ENCODE data around the gene CCDC12. TPM values are rescaled to one million over a fixed set of nuclear protein-coding genes. Genes with fewer than 3 reads are reported as not detected.

CCDC12 gene
- total and polyA plus RNA-seq, 9 of the 15 experiments (the other 6 are each of a cell fraction or from before 2014, with no cell fraction given): 8.9 to 201 (median 86.9) TPM

DNA sequence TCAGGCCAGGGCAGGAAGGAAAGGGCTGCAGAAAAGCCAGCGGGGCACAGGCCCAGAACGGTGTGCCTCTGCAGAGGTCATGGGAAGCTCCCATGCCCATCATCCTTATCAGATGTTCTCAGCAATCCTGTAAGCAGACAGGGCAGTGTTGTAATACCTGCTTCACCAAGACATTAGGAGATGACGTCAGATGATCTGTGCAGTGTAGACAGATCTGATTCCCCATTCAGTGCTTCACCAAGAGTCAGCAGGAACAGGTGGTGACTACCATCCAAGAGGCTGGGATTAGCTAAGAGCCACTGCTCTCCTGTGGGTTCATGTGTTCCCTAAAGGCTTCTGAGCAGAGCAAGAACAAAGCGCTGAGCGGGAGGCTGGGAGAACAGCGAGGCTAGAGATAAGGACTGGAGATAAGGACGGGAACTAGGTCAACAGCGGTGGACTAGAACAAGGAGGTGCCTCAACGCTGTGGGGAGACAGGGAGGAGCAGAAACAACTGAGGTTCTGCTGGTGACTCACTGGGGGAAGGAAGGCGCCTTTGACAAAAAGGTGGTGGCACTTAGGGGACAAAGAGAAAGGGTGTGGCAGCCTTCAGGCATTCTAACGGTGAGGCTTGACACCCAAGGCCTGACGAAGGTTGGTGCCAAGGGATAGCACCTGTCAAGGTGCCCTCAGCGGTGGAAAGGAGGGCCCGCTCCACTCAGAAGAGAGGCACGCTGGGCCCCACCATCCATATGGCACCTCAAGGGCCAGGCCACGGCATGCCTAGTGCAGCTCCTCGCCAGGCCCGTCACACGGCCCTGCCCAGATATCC, 28.4 kb downstream of the CCDC12 start (continued):
- TF ChIP-seq, protein P1, sequence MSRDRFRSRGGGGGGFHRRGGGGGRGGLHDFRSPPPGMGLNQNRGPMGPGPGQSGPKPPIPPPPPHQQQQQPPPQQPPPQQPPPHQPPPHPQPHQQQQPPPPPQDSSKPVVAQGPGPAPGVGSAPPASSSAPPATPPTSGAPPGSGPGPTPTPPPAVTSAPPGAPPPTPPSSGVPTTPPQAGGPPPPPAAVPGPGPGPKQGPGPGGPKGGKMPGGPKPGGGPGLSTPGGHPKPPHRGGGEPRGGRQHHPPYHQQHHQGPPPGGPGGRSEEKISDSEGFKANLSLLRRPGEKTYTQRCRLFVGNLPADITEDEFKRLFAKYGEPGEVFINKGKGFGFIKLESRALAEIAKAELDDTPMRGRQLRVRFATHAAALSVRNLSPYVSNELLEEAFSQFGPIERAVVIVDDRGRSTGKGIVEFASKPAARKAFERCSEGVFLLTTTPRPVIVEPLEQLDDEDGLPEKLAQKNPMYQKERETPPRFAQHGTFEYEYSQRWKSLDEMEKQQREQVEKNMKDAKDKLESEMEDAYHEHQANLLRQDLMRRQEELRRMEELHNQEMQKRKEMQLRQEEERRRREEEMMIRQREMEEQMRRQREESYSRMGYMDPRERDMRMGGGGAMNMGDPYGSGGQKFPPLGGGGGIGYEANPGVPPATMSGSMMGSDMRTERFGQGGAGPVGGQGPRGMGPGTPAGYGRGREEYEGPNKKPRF (IDR thresholded peaks at IDR 0.05; ENCODE audit: low read depth, low read length): no peak
- TF ChIP-seq ATF7 (IDR thresholded peaks at IDR 0.05): peak; percentile 98
- no peak for TF ChIP-seq HCFC1 (IDR thresholded peaks at IDR 0.05; ENCODE audit: low read depth, low read length)
- TF ChIP-seq POLR2AphosphoS2 (IDR thresholded peaks at IDR 0.05; ENCODE audit: low read length): no peak
- no peak for TF ChIP-seq MTF1 (CRISPR knock-in tag; IDR thresholded peaks at IDR 0.05; ENCODE audit: borderline replicate concordance)
- TF ChIP-seq PCBP1 (IDR thresholded peaks at IDR 0.05; ENCODE audit: low read depth, low read length, poor library complexity, severe bottlenecking): no peak
- peak; percentile 39; the same call in 1 of the 2 replicates for TF ChIP-seq C11orf30 (IDR thresholded peaks at IDR 0.05; ENCODE audit: low read depth)
- TF ChIP-seq RBM25 (IDR thresholded peaks at IDR 0.05; ENCODE audit: low read depth, low read length, severe bottlenecking): no peak
- TF ChIP-seq, protein P2, sequence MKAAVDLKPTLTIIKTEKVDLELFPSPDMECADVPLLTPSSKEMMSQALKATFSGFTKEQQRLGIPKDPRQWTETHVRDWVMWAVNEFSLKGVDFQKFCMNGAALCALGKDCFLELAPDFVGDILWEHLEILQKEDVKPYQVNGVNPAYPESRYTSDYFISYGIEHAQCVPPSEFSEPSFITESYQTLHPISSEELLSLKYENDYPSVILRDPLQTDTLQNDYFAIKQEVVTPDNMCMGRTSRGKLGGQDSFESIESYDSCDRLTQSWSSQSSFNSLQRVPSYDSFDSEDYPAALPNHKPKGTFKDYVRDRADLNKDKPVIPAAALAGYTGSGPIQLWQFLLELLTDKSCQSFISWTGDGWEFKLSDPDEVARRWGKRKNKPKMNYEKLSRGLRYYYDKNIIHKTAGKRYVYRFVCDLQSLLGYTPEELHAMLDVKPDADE (conservative IDR thresholded peaks at IDR 0.05; ENCODE audit: control insufficient read depth, low read depth, low read length): no peak
- no peak for TF ChIP-seq CHCHD3 (CRISPR knock-in tag; IDR thresholded peaks at IDR 0.05)
- TF ChIP-seq ZSCAN32 (CRISPR knock-in tag; IDR thresholded peaks at IDR 0.05): no peak
- TF ChIP-seq KLF13 (tag; IDR thresholded peaks at IDR 0.05; ENCODE audit: borderline replicate concordance, low read depth): no peak
- TF ChIP-seq GATA2 (CRISPR knock-in tag; IDR thresholded peaks at IDR 0.05): peak; percentile 97
- no peak for TF ChIP-seq FOXK1 (CRISPR knock-in tag; IDR thresholded peaks at IDR 0.05; ENCODE audit: borderline replicate concordance)
- TF ChIP-seq ZNF41 (CRISPR knock-in tag; conservative IDR thresholded peaks at IDR 0.05): no peak
- TF ChIP-seq HMG20A (CRISPR knock-in tag; conservative IDR thresholded peaks at IDR 0.05): no peak
- peak; percentile 55; the same call in 1 of the 2 replicates for TF ChIP-seq EP300 (IDR thresholded peaks at IDR 0.05; ENCODE audit: low read length)
- TF ChIP-seq ZNF140 (CRISPR knock-in tag; IDR thresholded peaks at IDR 0.05): no peak
- TF ChIP-seq RBM34 (IDR thresholded peaks at IDR 0.05; ENCODE audit: borderline replicate concordance, insufficient read depth, low read length): no peak
- TF ChIP-seq, protein P3, sequence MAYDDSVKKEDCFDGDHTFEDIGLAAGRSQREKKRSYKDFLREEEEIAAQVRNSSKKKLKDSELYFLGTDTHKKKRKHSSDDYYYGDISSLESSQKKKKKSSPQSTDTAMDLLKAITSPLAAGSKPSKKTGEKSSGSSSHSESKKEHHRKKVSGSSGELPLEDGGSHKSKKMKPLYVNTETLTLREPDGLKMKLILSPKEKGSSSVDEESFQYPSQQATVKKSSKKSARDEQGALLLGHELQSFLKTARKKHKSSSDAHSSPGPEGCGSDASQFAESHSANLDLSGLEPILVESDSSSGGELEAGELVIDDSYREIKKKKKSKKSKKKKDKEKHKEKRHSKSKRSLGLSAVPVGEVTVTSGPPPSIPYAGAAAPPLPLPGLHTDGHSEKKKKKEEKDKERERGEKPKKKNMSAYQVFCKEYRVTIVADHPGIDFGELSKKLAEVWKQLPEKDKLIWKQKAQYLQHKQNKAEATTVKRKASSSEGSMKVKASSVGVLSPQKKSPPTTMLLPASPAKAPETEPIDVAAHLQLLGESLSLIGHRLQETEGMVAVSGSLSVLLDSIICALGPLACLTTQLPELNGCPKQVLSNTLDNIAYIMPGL (CRISPR knock-in tag; IDR thresholded peaks at IDR 0.05): 0 out of 2 replicates have a peak, but pooled peaks have one; percentile 42
- 0 out of 2 replicates have a peak, but pooled peaks have one; percentile 68 for TF ChIP-seq OTX1 (CRISPR knock-in tag; IDR thresholded peaks at IDR 0.05)
- TF ChIP-seq BACH1 (tag; IDR thresholded peaks at IDR 0.05): peak; percentile 80
- TF ChIP-seq SOX6 (IDR thresholded peaks at IDR 0.05): peak; percentile 90; the same call in 1 of the 2 replicates
- no peak for TF ChIP-seq GATAD2B (IDR thresholded peaks at IDR 0.05; ENCODE audit: borderline replicate concordance)
- TF ChIP-seq MBD2 (IDR thresholded peaks at IDR 0.05; ENCODE audit: borderline replicate concordance, low read depth): no peak; the same call in 1 of the 2 replicates
